T-cell (primary cell): ENCODE results near the gene RNF166. TPM values are rescaled to one million over a fixed set of nuclear protein-coding genes. Genes with fewer than 3 reads are reported as not detected.
A peak's percentile ranks its signal among the peaks of the same experiment; 100 is the strongest.

Source experiments
- ATAC-seq, 4 experiments: fragments of 200-7000 bp in 3 of 4; fragments of 150-1000 bp in 1 of 4; cut with Tn5 transposase; replicated peaks in 1 of 4; 1 replicate in 3 of 4; 2 replicates in 1 of 4; pipeline ENCODE4 v1.10.0; 2021; ENCODE audit warnings: moderate library complexity in 3 of 4, mild to moderate bottlenecking in 2 of 4, moderate number of reproducible peaks in 1 of 4
- CTCF ChIA-PET, 2 donors: fragments of 300-600 bp; sonication (Branson Sonifier 250); formaldehyde crosslinking; loops; one replicate each; lab custom pipeline; 2022; ENCODE audit warnings: antibody characterized with exemption in 2 of 2; lab: Charles Lee
- POLR2A ChIA-PET, 2 donors: fragments of 300-600 bp; sonication (Branson Sonifier 250); formaldehyde crosslinking; loops; one replicate each; lab custom pipeline; 2022; ENCODE audit warnings: antibody characterized with exemption in 2 of 2; lab: Charles Lee
- DNase-seq, 35 experiments: peaks; one replicate each; pipeline versions ENCODE4 v3.0.0 to v3.0.0-alpha.2; 2013 to 2023
- H3K27ac ChIP-seq: one replicate; pipeline ENCODE4 v1.5.1; 2013; ENCODE audit warnings: low read length
- H3K27me3 ChIP-seq, 2 experiments: replicated peaks in 1 of 2; 1 replicate in 1 of 2; 2 replicates in 1 of 2; pipeline versions ENCODE4 v1.6.1 to v1.7.0; 2013; ENCODE audit warnings: low read length in 1 of 2, mixed read lengths in 1 of 2; ENCODE audit not compliant: control insufficient read depth in 2 of 2, insufficient read depth in 2 of 2; ENCODE audit errors: extremely low read depth in 1 of 2
- H3K36me3 ChIP-seq, 2 donors: 1 replicate in 1 of 2; 2 replicates in 1 of 2; pipeline versions ENCODE4 v1.6.1 to v1.7.0; 2013; ENCODE audit warnings: low read length in 1 of 2; ENCODE audit not compliant: control insufficient read depth in 2 of 2, insufficient read depth in 1 of 2; ENCODE audit errors: extremely low read depth in 1 of 2
- H3K4me1 ChIP-seq, 2 experiments: 1 replicate in 1 of 2; 2 replicates in 1 of 2; pipeline versions ENCODE4 v1.6.1 to v1.7.0; 2013; ENCODE audit warnings: low read length in 2 of 2, mixed read lengths in 1 of 2; ENCODE audit not compliant: insufficient read depth in 2 of 2, control insufficient read depth in 1 of 2; ENCODE audit errors: extremely low read depth in 1 of 2
- H3K4me3 ChIP-seq, 2 donors: 1 replicate in 1 of 2; 2 replicates in 1 of 2; pipeline versions ENCODE4 v1.5.1 to v1.7.0; 2013; ENCODE audit warnings: mild to moderate bottlenecking in 2 of 2, low read length in 1 of 2, moderate library complexity in 1 of 2; ENCODE audit not compliant: control insufficient read depth in 1 of 2; ENCODE audit errors: extremely low read depth in 1 of 2
- H3K9me3 ChIP-seq: 2 replicates; pipeline ENCODE4 v1.7.0; 2013
- H3K27ac Mint-ChIP-seq, 2 donors: one replicate each; pipeline ENCODE4 v1.8.0; 2020 to 2021; ENCODE audit warnings: mild to moderate bottlenecking in 2 of 2, mixed read lengths in 2 of 2
- H3K27me3 Mint-ChIP-seq, 2 donors: one replicate each; pipeline ENCODE4 v1.8.0; 2021 to 2022; ENCODE audit warnings: mixed read lengths in 2 of 2
- H3K36me3 Mint-ChIP-seq: one replicate; pipeline ENCODE4 v1.8.0; 2021; ENCODE audit warnings: mixed read lengths
- H3K4me1 Mint-ChIP-seq, 3 donors: one replicate each; pipeline ENCODE4 v1.8.0; 2020 to 2022; ENCODE audit warnings: mixed read lengths in 3 of 3, mild to moderate bottlenecking in 1 of 3
- H3K4me3 Mint-ChIP-seq, 3 donors: one replicate each; pipeline ENCODE4 v1.8.0; 2020 to 2022; ENCODE audit warnings: mild to moderate bottlenecking in 3 of 3, mixed read lengths in 3 of 3, moderate library complexity in 3 of 3
- H3K9me3 Mint-ChIP-seq, 3 donors: one replicate each; pipeline ENCODE4 v1.8.0; 2020 to 2022; ENCODE audit warnings: mixed read lengths in 3 of 3
- WGBS: methylation state at CpG from one replicate; pipeline ENCODE4 v1.1.5; 2013; ENCODE audit warnings: missing lambda C conversion rate; ENCODE audit not compliant: insufficient coverage; 5-methylcytosine and 5-hydroxymethylcytosine counted together
- total RNA-seq, 35 experiments: library from RNA in 6 of 35; stranded (reverse) in 6 of 35; fragments of 120-200 nt in 1 of 35; gene quantifications; one replicate each; pipeline versions ENCODE4 v1.2.1 to v1.2.4 and lab custom pipeline; 2013 to 2026

RNF166 gene
- total RNA-seq, 5 donors from 2014 or later (not counting 1 experiment from before 2014, with no cell fraction given): 246 to 369 (median 264) TPM

DNA sequence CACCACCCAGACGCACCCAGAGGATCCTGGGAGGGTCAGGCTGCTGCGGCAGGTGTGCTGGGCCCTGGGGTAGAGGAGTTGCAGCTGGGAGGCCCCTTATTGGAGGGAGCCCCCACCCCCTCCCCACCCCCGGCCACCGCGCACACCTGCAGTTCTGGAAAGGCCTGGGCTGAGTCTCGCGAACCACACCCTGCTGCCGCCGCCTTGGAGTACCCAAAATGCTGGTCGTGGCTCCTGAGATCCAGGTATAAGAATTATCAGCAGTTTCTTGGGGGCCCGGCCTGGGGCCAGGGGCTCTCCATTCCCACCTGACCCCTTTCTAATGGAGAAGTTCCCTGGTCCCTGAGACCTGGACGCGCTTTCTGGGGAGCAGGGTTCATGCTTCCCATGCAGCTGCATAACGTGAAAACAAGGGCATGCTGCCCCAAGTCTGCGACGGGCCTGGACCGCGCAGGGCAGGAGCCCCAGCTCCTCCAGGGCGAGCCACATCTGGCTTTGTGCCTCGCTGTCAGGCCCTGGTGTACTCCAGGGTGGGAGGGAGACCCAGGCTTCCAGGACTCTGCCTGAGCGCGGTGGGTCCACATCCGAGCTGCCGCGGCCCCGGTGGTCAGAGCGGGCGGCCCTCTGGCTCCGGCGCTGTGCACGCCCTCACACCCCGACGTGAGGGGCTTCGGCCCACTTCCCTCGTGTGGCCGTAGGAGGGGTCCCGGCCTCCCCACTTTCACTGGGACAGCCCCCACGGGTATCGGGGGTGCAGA is 12.6 kb downstream of the RNF166 start:
- Histone ChIP-seq H3K4me1 (peaks cover 37 to 81% of the 10 kb centered on the region in 2 experiments), H3K36me3 (peaks cover 21 to 43% of the 10 kb centered on the region in 2 donors), H3K4me3 (no peak overlapping the region), H3K9me3 (no peaks in the 10 kb centered on the region), H3K27ac (peak overlapping the region; percentile 65), H3K27me3 (no peaks in the 10 kb centered on the region)
- peak overlapping the region; percentile 94 to 95 for H3K27ac Mint-ChIP-seq
- H3K4me1 Mint-ChIP-seq: peaks cover 54 to 69% (median 61%) of the 10 kb centered on the region in 3 donors
- POLR2A ChIA-PET: no interaction called here
- H3K36me3 Mint-ChIP-seq: peaks cover 10% of the 10 kb centered on the region
- H3K27me3 Mint-ChIP-seq: peaks cover 0 to 2% of the 10 kb centered on the region in 2 donors
- CTCF ChIA-PET: no interaction called here
- no peak for DNase-seq
- peak in 1 of 4 experiments; percentile 3 for ATAC-seq
- H3K4me3 Mint-ChIP-seq: peak overlapping the region in 1 of 3 donors; percentile 77
- H3K9me3 Mint-ChIP-seq: no peaks in the 10 kb centered on the region
- 88% methylated on average over 34 of the region's 39 CpGs for WGBS

DNA sequence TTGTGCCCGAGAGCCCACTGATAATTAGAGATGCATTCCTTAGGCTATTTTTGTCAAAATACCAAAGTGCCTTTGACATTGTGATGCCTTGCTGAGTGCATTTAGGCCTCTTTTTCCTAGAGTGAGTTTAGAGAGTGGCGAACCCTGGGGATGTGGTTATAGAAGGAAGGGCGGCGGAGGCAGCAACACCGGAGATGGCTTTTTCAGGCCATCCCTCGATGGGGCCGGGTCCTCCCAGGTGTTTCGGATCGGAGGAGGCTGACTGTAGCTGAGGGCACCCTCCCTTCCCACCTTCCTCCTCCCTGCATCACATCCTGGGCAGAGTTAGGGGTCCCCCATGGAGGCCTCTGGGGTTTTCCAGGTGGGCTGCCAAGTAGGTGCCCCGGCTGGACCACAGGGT is 13.3 kb downstream of the RNF166 start:
- Mint-ChIP-seq H3K4me3 (peak overlapping the region in 2 of 3 donors; percentile 71 to 77), H3K27ac (peak overlapping the region; percentile 94 to 95), H3K27me3 (peaks cover 0 to 2% of the 10 kb centered on the region in 2 donors), H3K36me3 (peaks cover 7% of the 10 kb centered on the region), H3K9me3 (no peaks in the 10 kb centered on the region), H3K4me1 (peaks cover 52 to 63% (median 53%) of the 10 kb centered on the region in 3 donors)
- ATAC-seq: peak; percentile 26 to 58 (median 48)
- peak overlapping the region in 1 of 2 donors; percentile 40 for H3K4me3 ChIP-seq
- no CpG with 5 or more reads among the region's 10 CpGs for WGBS
- peak in 2 of 35 experiments; percentile 37 to 44 for DNase-seq
- no peaks in the 10 kb centered on the region for H3K9me3 ChIP-seq
- H3K27ac ChIP-seq: peak overlapping the region; percentile 65
- POLR2A ChIA-PET: no interaction called here
- CTCF ChIA-PET: no interaction called here
- H3K36me3 ChIP-seq: peaks cover 15 to 36% of the 10 kb centered on the region in 2 donors
- peaks cover 30 to 74% of the 10 kb centered on the region in 2 experiments for H3K4me1 ChIP-seq
- H3K27me3 ChIP-seq: no peaks in the 10 kb centered on the region

DNA sequence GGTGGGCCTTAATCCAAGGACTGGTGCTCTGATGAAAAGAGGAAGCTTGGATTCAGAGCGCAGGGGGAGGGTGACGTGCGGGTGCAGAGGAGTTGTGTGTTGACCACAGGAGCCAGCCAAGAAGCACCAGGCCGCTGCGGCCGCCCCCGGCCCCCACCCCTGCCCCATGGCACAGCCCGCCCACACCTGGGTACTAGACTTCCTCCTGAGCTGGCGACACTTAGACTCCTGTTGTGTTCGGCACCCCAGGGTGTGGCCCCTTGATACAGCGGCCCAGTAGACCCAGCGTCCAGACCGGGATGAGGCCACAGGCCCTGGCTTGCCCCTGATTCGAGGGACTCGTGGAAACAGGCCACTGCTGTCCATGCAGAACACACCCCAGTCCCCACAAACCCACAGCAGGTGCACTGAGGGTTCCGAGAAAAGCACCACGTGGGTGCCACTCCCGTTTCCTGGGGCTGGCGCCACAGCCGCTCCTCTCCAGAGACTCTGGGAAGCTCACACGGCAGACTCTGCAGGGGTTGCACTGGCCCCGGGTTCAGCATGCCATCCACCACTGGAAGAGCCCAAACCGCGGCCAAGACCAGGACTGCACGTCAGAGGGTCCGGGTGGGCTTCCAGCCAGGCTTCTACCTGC is 14.2 kb downstream of the RNF166 start:
- H3K27ac Mint-ChIP-seq: peak overlapping the region; percentile 94 to 95
- 18% methylated on average over 19 of the region's 26 CpGs for WGBS
- ChIA-PET POLR2A (no interaction called here), CTCF (no interaction called here)
- H3K9me3 Mint-ChIP-seq: no peaks in the 10 kb centered on the region
- peaks cover 12 to 28% of the 10 kb centered on the region in 2 donors for H3K36me3 ChIP-seq
- peaks cover 3% of the 10 kb centered on the region for H3K36me3 Mint-ChIP-seq
- H3K27me3 ChIP-seq: peaks cover 0 to under 1% of the 10 kb centered on the region in 2 experiments
- no peaks in the 10 kb centered on the region for H3K9me3 ChIP-seq
- peaks cover 0 to 2% of the 10 kb centered on the region in 2 donors for H3K27me3 Mint-ChIP-seq
- H3K4me3 ChIP-seq: peak overlapping the region; percentile 23 to 40
- peaks cover 28 to 69% of the 10 kb centered on the region in 2 experiments for H3K4me1 ChIP-seq
- peak overlapping the region; percentile 65 for H3K27ac ChIP-seq
- ATAC-seq (peak; percentile 32 to 72 (median 58)), DNase-seq (peak in 3 of 35 experiments; percentile 33 to 48 (median 38))
- H3K4me1 Mint-ChIP-seq: peaks cover 47 to 57% (median 49%) of the 10 kb centered on the region in 3 donors
- H3K4me3 Mint-ChIP-seq: peak overlapping the region; percentile 51 to 77 (median 71)

DNA sequence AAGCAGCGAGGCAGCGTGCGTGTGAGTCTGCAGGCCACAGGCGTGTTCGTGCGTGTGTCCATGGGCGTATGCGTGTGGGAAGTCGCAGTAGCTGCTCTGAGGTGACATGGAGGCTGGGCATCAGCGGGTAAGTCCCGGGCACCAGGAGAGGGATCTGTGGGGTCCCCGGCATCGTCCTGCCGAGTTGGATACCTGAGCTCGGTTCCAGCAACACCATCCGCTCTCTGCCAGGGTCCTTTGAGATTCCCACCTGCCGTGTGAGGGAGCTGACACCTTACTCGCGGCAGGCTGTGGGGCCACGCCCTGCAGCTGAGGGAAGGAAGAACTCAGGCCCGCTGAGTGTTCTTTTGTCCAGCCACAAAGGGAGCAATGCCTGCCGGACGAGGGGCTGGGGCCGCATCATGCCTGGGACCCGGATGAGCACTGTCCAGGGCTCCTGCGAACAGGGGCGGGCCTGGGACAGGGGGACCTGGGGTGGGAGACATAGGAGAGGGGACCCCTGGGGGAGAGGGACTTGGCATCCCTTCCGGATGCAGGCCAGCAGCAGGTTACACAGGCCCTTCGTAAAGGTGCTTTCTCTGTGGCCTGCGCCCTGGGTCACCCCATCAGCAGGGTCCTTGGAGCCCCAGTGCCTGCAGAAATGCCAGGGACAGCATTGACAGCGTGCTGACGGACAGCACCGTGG is 14.9 kb downstream of the RNF166 start:
- POLR2A ChIA-PET: no interaction called here
- Histone ChIP-seq H3K9me3 (no peaks in the 10 kb centered on the region), H3K27me3 (peaks cover 0 to 5% of the 10 kb centered on the region in 2 experiments), H3K27ac (peak overlapping the region; percentile 65), H3K4me3 (no peak overlapping the region), H3K4me1 (peaks cover 31 to 72% of the 10 kb centered on the region in 2 experiments), H3K36me3 (peaks cover 12 to 20% of the 10 kb centered on the region in 2 donors)
- CTCF ChIA-PET: no interaction called here
- Mint-ChIP-seq H3K4me1 (peaks cover 47 to 57% (median 49%) of the 10 kb centered on the region in 3 donors), H3K9me3 (no peaks in the 10 kb centered on the region), H3K27ac (peak overlapping the region; percentile 94 to 95), H3K4me3 (peak overlapping the region in 1 of 3 donors; percentile 77), H3K27me3 (peaks cover 0 to 2% of the 10 kb centered on the region in 2 donors), H3K36me3 (no peaks in the 10 kb centered on the region)
- no peak for DNase-seq
- no peak for ATAC-seq
- WGBS: 87% methylated on average over 33 of the region's 33 CpGs

DNA sequence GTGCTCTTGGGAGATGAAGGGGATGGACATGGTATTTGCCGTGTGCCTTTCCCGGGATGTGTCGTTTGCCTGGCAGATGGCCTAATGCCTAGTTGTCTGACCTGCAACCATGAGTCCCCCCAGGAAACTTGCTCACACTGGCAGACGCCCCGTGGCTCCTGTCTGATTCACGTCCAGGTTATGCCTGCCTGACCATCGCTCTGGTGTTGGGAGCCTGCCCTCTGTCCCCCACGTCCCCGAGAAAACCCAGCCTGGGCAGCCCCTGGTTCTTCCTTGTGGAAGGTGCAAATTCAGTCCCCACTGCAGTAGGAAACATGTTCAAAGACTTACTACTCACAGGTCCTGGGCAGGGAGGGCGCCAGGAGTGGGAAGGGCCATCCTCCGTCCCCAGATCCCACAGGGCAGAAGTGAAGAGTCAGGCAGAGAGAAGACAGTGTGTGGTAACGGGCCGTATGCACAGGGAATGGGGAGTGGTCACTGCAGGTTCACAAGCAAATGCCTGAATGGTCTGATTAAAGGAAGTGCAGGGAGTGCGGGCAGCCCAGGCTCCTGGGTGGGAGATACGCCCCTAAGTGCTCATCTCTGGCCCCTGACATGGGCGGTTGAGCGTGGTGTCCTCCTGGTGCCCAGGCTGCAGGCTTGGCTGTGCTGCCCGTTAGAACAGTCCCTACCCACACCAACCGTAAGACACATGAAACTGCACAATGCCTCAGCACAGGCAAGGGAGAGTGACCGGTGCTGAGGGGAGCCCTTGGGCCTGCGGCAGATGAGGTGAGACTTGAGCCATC is 15.7 kb downstream of the RNF166 start:
- WGBS: 92% methylated on average over 21 of the region's 21 CpGs
- Mint-ChIP-seq H3K9me3 (no peaks in the 10 kb centered on the region), H3K4me1 (peaks cover 47 to 57% (median 49%) of the 10 kb centered on the region in 3 donors), H3K27ac (peak overlapping the region; percentile 94 to 95), H3K36me3 (no peaks in the 10 kb centered on the region), H3K4me3 (peak overlapping the region in 2 of 3 donors; percentile 24 to 77), H3K27me3 (peaks cover 0 to 2% of the 10 kb centered on the region in 2 donors)
- ChIA-PET POLR2A (interaction anchor here in 1 of 2 donors (0.7 kb wide), 1 partner anchor 76 kb away, joined by 10 read pairs; no protein-coding TSS in a partner anchor), CTCF (interaction anchor here in 1 of 2 donors (0.7 kb wide), 1 partner anchor 94 kb away, joined by 4 read pairs; no protein-coding TSS in a partner anchor)
- no peak for ATAC-seq
- H3K27ac ChIP-seq: peak overlapping the region; percentile 10
- no peak for DNase-seq
- H3K4me3 ChIP-seq: no peak overlapping the region
- no peaks in the 10 kb centered on the region for H3K9me3 ChIP-seq
- H3K4me1 ChIP-seq: peaks cover 31 to 69% of the 10 kb centered on the region in 2 experiments
- peaks cover 6 to 12% of the 10 kb centered on the region in 2 donors for H3K36me3 ChIP-seq
- H3K27me3 ChIP-seq: peaks cover 0 to 5% of the 10 kb centered on the region in 2 experiments
